Measurements from ENCODE around the gene NCAM2. TPM values are rescaled to one million over a fixed set of nuclear protein-coding genes. Genes with fewer than 3 reads are reported as not detected.

NCAM2 gene
- total RNA-seq, 1 donor from 2014 or later, result not detected

GRCh38 chr21:21213297-21213696 is 215.1 kb downstream of the NCAM2 start:
- DNase-seq (ENCODE audit: low read depth), result no peak
- TF ChIP-seq CTCF (conservative IDR thresholded peaks at IDR 0.05; ENCODE audit: low read depth, low read length), result no peak
- H3K4me3 ChIP-seq (ENCODE audit: low read depth, low read length), result no peak overlapping the region

DNA sequence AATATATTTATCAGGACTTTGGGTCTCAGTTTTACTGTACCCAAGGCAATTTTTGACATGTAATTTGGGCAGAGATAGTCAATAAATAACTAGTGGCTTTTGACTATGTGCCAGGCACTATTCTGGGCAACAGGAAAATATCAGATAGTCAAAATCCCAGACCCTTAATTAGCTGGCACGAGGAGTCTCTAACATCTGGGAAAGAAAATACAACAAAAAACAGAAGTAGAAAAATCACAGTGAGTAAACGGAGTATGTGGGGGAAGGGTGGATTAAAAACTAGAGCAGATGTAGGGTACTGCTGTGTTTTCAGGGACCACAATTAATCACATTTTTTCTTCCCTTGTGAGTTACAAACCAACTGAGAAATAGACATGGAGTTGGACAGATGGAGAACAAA is 217.8 kb downstream of the NCAM2 start:
- no peak for DNase-seq (ENCODE audit: low read depth)
- H3K4me3 ChIP-seq (ENCODE audit: low read depth, low read length), result no peak overlapping the region
- TF ChIP-seq CTCF (conservative IDR thresholded peaks at IDR 0.05; ENCODE audit: low read depth, low read length), result no peak

- TF ChIP-seq CTCF (conservative IDR thresholded peaks at IDR 0.05; ENCODE audit: low read depth, low read length), result no peak
- no peak for DNase-seq (ENCODE audit: low read depth)
- H3K4me3 ChIP-seq (ENCODE audit: low read depth, low read length), result no peak overlapping the region
Observed at GRCh38 chr21:21226472-21226871, 228.3 kb downstream of the NCAM2 start.

- H3K4me3 ChIP-seq (ENCODE audit: low read depth, low read length), result no peak overlapping the region
- no peak for TF ChIP-seq CTCF (conservative IDR thresholded peaks at IDR 0.05; ENCODE audit: low read depth, low read length)
- no peak for DNase-seq (ENCODE audit: low read depth)
Observed at GRCh38 chr21:21230672-21231071, 232.5 kb downstream of the NCAM2 start.

GRCh38 chr21:21231913-21232312 is 233.7 kb downstream of the NCAM2 start:
- no peak for DNase-seq (ENCODE audit: low read depth)
- TF ChIP-seq CTCF (conservative IDR thresholded peaks at IDR 0.05; ENCODE audit: low read depth, low read length), result no peak
- no peak overlapping the region for H3K4me3 ChIP-seq (ENCODE audit: low read depth, low read length)

- H3K4me3 ChIP-seq (ENCODE audit: low read depth, low read length), result no peak overlapping the region
- no peak for DNase-seq (ENCODE audit: low read depth)
- peak; percentile 60 for TF ChIP-seq CTCF (conservative IDR thresholded peaks at IDR 0.05; ENCODE audit: low read depth, low read length)
Observed at GRCh38 chr21:21232320-21232719, 234.1 kb downstream of the NCAM2 start.

GRCh38 chr21:21233051-21233450 is 234.8 kb downstream of the NCAM2 start:
- H3K4me3 ChIP-seq (ENCODE audit: low read depth, low read length), result no peak overlapping the region
- no peak for DNase-seq (ENCODE audit: low read depth)
- TF ChIP-seq CTCF (conservative IDR thresholded peaks at IDR 0.05; ENCODE audit: low read depth, low read length), result no peak
